Kasumi-1 (cell line): Measurements from ENCODE around the gene POLDIP3.

Source experiments
- DNase-seq, 2 experiments: peaks; one replicate each; lab custom pipeline; 2025; lab: John Stamatoyannopoulos, UW

Gene POLDIP3

GRCh38 chr22:42614312-42615091 is at the start of gene POLDIP3:
POLDIP3 (minus strand) TSS chr22:42614883; CDS start chr22:42614857, 26 bp downstream.
- DNase-seq: peak; percentile 93 to 96

- peak; percentile 75 to 79 for DNase-seq
Observed at GRCh38 chr22:42661985-42662831, 47.5 kb upstream of the POLDIP3 start.

GRCh38 chr22:42656578-42656977 is 41.9 kb upstream of the POLDIP3 start:
- DNase-seq: no peak

GRCh38 chr22:42655693-42656092 is 41.0 kb upstream of the POLDIP3 start:
- no peak for DNase-seq

- DNase-seq: no peak
Observed at GRCh38 chr22:42654436-42655073, 39.9 kb upstream of the POLDIP3 start.

- no peak for DNase-seq
Observed at GRCh38 chr22:42653999-42654398, 39.3 kb upstream of the POLDIP3 start.

GRCh38 chr22:42651134-42651533 is 36.5 kb upstream of the POLDIP3 start:
- no peak for DNase-seq

GRCh38 chr22:42649246-42650099 is 34.8 kb upstream of the POLDIP3 start, which contains the start of gene CYB5R3:
CYB5R3 (minus strand) TSS chr22:42649392; CDS start chr22:42649315, 77 bp downstream.
- peak; percentile 73 to 87 for DNase-seq

- DNase-seq: peak; percentile 5 to 13
Observed at GRCh38 chr22:42648368-42649245, 33.9 kb upstream of the POLDIP3 start.

GRCh38 chr22:42648017-42648367 is 33.3 kb upstream of the POLDIP3 start:
- DNase-seq: no peak

- no peak for DNase-seq
Observed at GRCh38 chr22:42646569-42647525, 32.2 kb upstream of the POLDIP3 start.

- DNase-seq: no peak
Observed at GRCh38 chr22:42645938-42646568, 31.4 kb upstream of the POLDIP3 start.

- DNase-seq: no peak
Observed at GRCh38 chr22:42645341-42645937, 30.8 kb upstream of the POLDIP3 start.

- peak; percentile 39 to 41 for DNase-seq
Observed at GRCh38 chr22:42644422-42645340, 30.0 kb upstream of the POLDIP3 start.

- DNase-seq: no peak
Observed at GRCh38 chr22:42643634-42644421, 29.1 kb upstream of the POLDIP3 start.

GRCh38 chr22:42642806-42643633 is 28.3 kb upstream of the POLDIP3 start:
- peak; percentile 71 to 79 for DNase-seq
